H1 (cell line): ENCODE measurements around the gene ANXA2R. TPM values are rescaled to one million over a fixed set of nuclear protein-coding genes. Genes with fewer than 3 reads are reported as not detected.

Source experiments
- CTCF ChIA-PET: fragments of 300-600 bp; sonication (Branson Sonifier 250); formaldehyde crosslinking; loops from one replicate; lab custom pipeline; 2021; ENCODE audit not compliant: partially characterized antibody; lab: Charles Lee
- POLR2A ChIA-PET: fragments of 300-600 bp; sonication (Branson Sonifier 250); formaldehyde crosslinking; loops from one replicate; lab custom pipeline; 2021; ENCODE audit warnings: inconsistent platforms; ENCODE audit not compliant: partially characterized antibody; lab: Charles Lee
- DNase-seq, 2 experiments: peaks; one replicate each; pipeline versions ENCODE4 v3.0.0 to v3.0.0-alpha.2; 2010 to 2022; ENCODE audit warnings: low spot score in 2 of 2, low read depth in 1 of 2, mixed read lengths in 1 of 2
- FAIRE-seq: peaks from 2 replicates; lab custom pipeline; 2011; peaks lifted over from hg19 to GRCh38; lab: Jason Lieb, UNC
- H2AFZ ChIP-seq: 2 replicates; pipeline ENCODE4 v1.8.1; 2012; ENCODE audit warnings: low read length, inconsistent platforms
- H2AK5ac ChIP-seq: 2 replicates; pipeline ENCODE4 v1.6.1; 2013; ENCODE audit warnings: low read depth, low read length
- H2BK120ac ChIP-seq: replicated peaks from 2 replicates; pipeline ENCODE3; 2013; ENCODE audit warnings: low read depth, low read length, inconsistent platforms
- H2BK12ac ChIP-seq: 2 replicates; pipeline ENCODE4 v1.6.1; 2013; ENCODE audit warnings: low read depth, low read length
- H2BK15ac ChIP-seq: 2 replicates; pipeline ENCODE4 v1.6.1; 2013; ENCODE audit warnings: low read length
- H2BK20ac ChIP-seq: 2 replicates; pipeline ENCODE4 v1.6.1; 2013; ENCODE audit warnings: low read length
- H2BK5ac ChIP-seq: 2 replicates; pipeline ENCODE4 v1.6.1; 2013; ENCODE audit warnings: low read depth, low read length
- H3K14ac ChIP-seq: 2 replicates; pipeline ENCODE4 v1.6.1; 2013; ENCODE audit warnings: inconsistent platforms; ENCODE audit not compliant: insufficient read length
- H3K18ac ChIP-seq: 2 replicates; pipeline ENCODE4 v1.6.1; 2013; ENCODE audit warnings: low read length; ENCODE audit errors: extremely low read depth
- H3K23ac ChIP-seq: 2 replicates; pipeline ENCODE4 v1.6.1; 2013; ENCODE audit warnings: inconsistent platforms; ENCODE audit not compliant: insufficient read length
- H3K23me2 ChIP-seq: 2 replicates; pipeline ENCODE4 v1.6.1; 2013; ENCODE audit warnings: low read depth, low read length
- H3K27ac ChIP-seq: 2 replicates; pipeline ENCODE4 v1.6.1; 2011; ENCODE audit warnings: low read depth, low read length, inconsistent platforms
- H3K27me3 ChIP-seq, 4 experiments: replicated peaks in 1 of 4; 1 replicate in 1 of 4; 2 replicates in 3 of 4; pipeline versions ENCODE4 v1.6.1 to v1.8.1; 2011 to 2013; ENCODE audit warnings: low read length in 3 of 4, mild to moderate bottlenecking in 3 of 4, inconsistent platforms in 2 of 4, mixed read lengths in 2 of 4, moderate library complexity in 1 of 4; ENCODE audit not compliant: control insufficient read depth in 3 of 4, insufficient read depth in 3 of 4; ENCODE audit errors: extremely low read depth in 1 of 4
- H3K36me3 ChIP-seq, 4 experiments: 2 replicates each; pipeline versions ENCODE4 v1.6.1 to v1.8.1; 2011 to 2013; ENCODE audit warnings: mild to moderate bottlenecking in 4 of 4, low read length in 3 of 4, moderate library complexity in 2 of 4, control low read depth in 1 of 4, inconsistent platforms in 1 of 4; ENCODE audit not compliant: insufficient read depth in 4 of 4, control insufficient read depth in 2 of 4
- H3K4ac ChIP-seq: replicated peaks from 2 replicates; pipeline ENCODE3; 2013; ENCODE audit warnings: low read length, low read depth, mixed read lengths, inconsistent platforms; ENCODE audit not compliant: insufficient read length
- H3K4me1 ChIP-seq, 4 experiments: replicated peaks in 1 of 4; 1 replicate in 1 of 4; 2 replicates in 3 of 4; pipeline versions ENCODE4 v1.6.1 to v1.8.1; 2011 to 2013; ENCODE audit warnings: low read length in 3 of 4, inconsistent platforms in 2 of 4, mixed read lengths in 1 of 4; ENCODE audit not compliant: insufficient read depth in 4 of 4, control insufficient read depth in 3 of 4
- H3K4me2 ChIP-seq, 2 experiments: 2 replicates each; pipeline versions ENCODE4 v1.6.1 to v1.8.1; 2011 to 2013; ENCODE audit warnings: low read depth in 2 of 2, low read length in 2 of 2, control low read depth in 1 of 2, inconsistent platforms in 1 of 2, mild to moderate bottlenecking in 1 of 2; ENCODE audit not compliant: insufficient read depth in 1 of 2
- H3K4me3 ChIP-seq, 4 experiments: fragments of 200-600, 300-600 bp in 1 of 4; sonication (generic), shearing (Covaris generic), sonication (Bioruptor Twin) in 1 of 4; 2 replicates each; pipeline versions ENCODE4 v1.5.1 to v1.8.1; 2011 to 2016; ENCODE audit warnings: low read length in 4 of 4, low read depth in 3 of 4, control low read depth in 2 of 4, inconsistent platforms in 2 of 4, mild to moderate bottlenecking in 2 of 4, mixed read lengths in 1 of 4, moderate library complexity in 1 of 4; ENCODE audit not compliant: insufficient read depth in 2 of 4; ENCODE audit errors: extremely low read depth in 1 of 4
- H3K56ac ChIP-seq: replicated peaks from 2 replicates; pipeline ENCODE3; 2013; ENCODE audit warnings: low read depth, mild to moderate bottlenecking, mixed read lengths, low read length, inconsistent platforms; ENCODE audit not compliant: insufficient read length
- H3K79me1 ChIP-seq: 2 replicates; pipeline ENCODE4 v1.6.1; 2013; ENCODE audit warnings: low read depth, low read length, control low read depth
- H3K79me2 ChIP-seq, 2 experiments: 2 replicates each; pipeline versions ENCODE4 v1.6.1 to v1.8.1; 2012 to 2013; ENCODE audit warnings: low read length in 2 of 2, mild to moderate bottlenecking in 2 of 2, inconsistent platforms in 1 of 2; ENCODE audit not compliant: insufficient read depth in 2 of 2, control insufficient read depth in 1 of 2
- H3K9ac ChIP-seq, 4 experiments: replicated peaks in 1 of 4; 1 replicate in 1 of 4; 2 replicates in 3 of 4; pipeline versions ENCODE4 v1.6.1 to v1.8.1; 2011 to 2013; ENCODE audit warnings: low read depth in 3 of 4, low read length in 3 of 4, control low read depth in 2 of 4, mild to moderate bottlenecking in 2 of 4, moderate library complexity in 2 of 4, inconsistent platforms in 1 of 4; ENCODE audit errors: extremely low read depth in 1 of 4
- H3K9me3 ChIP-seq, 2 experiments: 2 replicates each; pipeline versions ENCODE4 v1.6.1 to v1.8.1; 2012 to 2013; ENCODE audit warnings: mild to moderate bottlenecking in 2 of 2, moderate library complexity in 2 of 2, control low read depth in 1 of 2, inconsistent platforms in 1 of 2, low read depth in 1 of 2, low read length in 1 of 2, mixed read lengths in 1 of 2; ENCODE audit not compliant: insufficient read depth in 2 of 2
- H4K20me1 ChIP-seq, 2 experiments: replicated peaks in 1 of 2; 2 replicates each; pipeline versions ENCODE3 to v1.8.1; 2011 to 2013; ENCODE audit warnings: inconsistent platforms in 2 of 2, low read length in 2 of 2, mild to moderate bottlenecking in 1 of 2; ENCODE audit not compliant: insufficient read depth in 2 of 2, control insufficient read depth in 1 of 2
- H4K5ac ChIP-seq: 2 replicates; pipeline ENCODE4 v1.6.1; 2013; ENCODE audit warnings: low read length, low read depth, mixed read lengths, inconsistent platforms; ENCODE audit not compliant: insufficient read length
- H4K8ac ChIP-seq: 2 replicates; pipeline ENCODE4 v1.8.0; 2013; ENCODE audit warnings: mild to moderate bottlenecking, moderate library complexity, low read length, inconsistent platforms; ENCODE audit not compliant: insufficient read depth; ENCODE audit errors: extremely low read depth
- H4K91ac ChIP-seq: replicated peaks from 2 replicates; pipeline ENCODE3; 2013; ENCODE audit warnings: low read length, mixed read lengths, inconsistent platforms; ENCODE audit not compliant: insufficient read length
- MAX ChIP-seq: IDR thresholded peaks from 2 replicates; pipeline ENCODE4 v1.6.1; 2012; ENCODE audit warnings: inconsistent platforms
- RNF2 ChIP-seq: fragments of 200-900, 300-1000 bp; sonication (generic); IDR thresholded peaks from 2 replicates; pipeline ENCODE4 v1.7.1; 2016; ENCODE audit warnings: borderline replicate concordance, low read depth, mild to moderate bottlenecking, antibody characterized with exemption, low read length; ENCODE audit not compliant: poor library complexity, severe bottlenecking; ENCODE audit errors: missing control alignments
- WGBS, 2 experiments: shearing (Covaris generic) in 1 of 2; methylation state at CpG; one replicate each; pipeline versions ENCODE4 v1.1.6 to v1.1.7; 2013 to 2015; ENCODE audit warnings: low lambda C conversion rate in 2 of 2, mixed read lengths in 2 of 2, inconsistent platforms in 1 of 2, low coverage in 1 of 2, missing lambda C conversion rate in 1 of 2; ENCODE audit not compliant: insufficient replicate concordance in 2 of 2, insufficient coverage in 1 of 2, insufficient read length in 1 of 2; ENCODE audit errors: extremely low coverage in 1 of 2, missing lambda C conversion rate in 1 of 2; 5-methylcytosine and 5-hydroxymethylcytosine counted together
- polyA plus RNA-seq, 7 experiments: library from polyadenylated mRNA; depleted of rRNA in 3 of 7; stranded (reverse) in 5 of 7; unstranded in 2 of 7; fragments of >200 nt in 5 of 7; fragments of 200-250 nt in 2 of 7; gene quantifications; 1 replicate in 5 of 7; 2 replicates in 1 of 7; 4 replicates in 1 of 7; pipeline versions ENCODE4 v1.2.1 to v1.2.3, GENCODE V29; 2011 to 2013; ENCODE audit warnings: missing spikeins in 2 of 7, mixed read lengths in 2 of 7
- total RNA-seq: library from RNA; stranded (reverse); fragmentation: NEBNext Ultra II Directional; extraction: Animal tissue kit (Norgen Biotek cat#: 25700); gene quantifications from 2 replicates; pipeline ENCODE4 v1.2.1, GENCODE V29; 2021

ANXA2R gene
- total and polyA plus RNA-seq, 2 of the 8 experiments (the other 6 are each of a cell fraction or from before 2014, with no cell fraction given) = 0.08 to 0.17 TPM

- no peak overlapping the region for H2BK12ac ChIP-seq
- no peak overlapping the region for H3K9ac ChIP-seq
- TF ChIP-seq RNF2 = peak; percentile 85
- TF ChIP-seq MAX = no peak
- TF ChIP-seq, all 59 proteins: peak for 1
- Histone ChIP-seq H3K36me3 (no peaks in the 10 kb centered on the region; a peak in 1 of 8 replicates), H2BK120ac (no peak overlapping the region), H3K4me2 (no peak overlapping the region; a peak in 1 of 4 replicates), H3K27me3 (peaks cover 79 to 100% (median 94%) of the 10 kb centered on the region in 4 experiments), H3K79me2 (no peaks in the 10 kb centered on the region), H2AK5ac (no peak overlapping the region), H4K5ac (no peak overlapping the region), H3K18ac (no peak overlapping the region), H4K20me1 (peaks cover 3 to 8% of the 10 kb centered on the region in 2 experiments), H2BK20ac (no peak overlapping the region), H3K79me1 (no peaks in the 10 kb centered on the region), H2AFZ (no peak overlapping the region), H3K9me3 (no peaks in the 10 kb centered on the region), H3K23me2 (peaks cover 10% of the 10 kb centered on the region; the same call in 1 of the 2 replicates), H3K4me3 (no peak overlapping the region), H3K23ac (no peak overlapping the region), H4K8ac (no peak overlapping the region), H3K14ac (no peak overlapping the region), H4K91ac (no peak overlapping the region), H3K56ac (no peak overlapping the region), H3K4me1 (peaks cover 3 to 10% (median 4%) of the 10 kb centered on the region in 4 experiments), H3K27ac (no peak overlapping the region), H2BK15ac (no peak overlapping the region), H2BK5ac (no peak overlapping the region), H3K4ac (no peak overlapping the region)
- CTCF ChIA-PET = interaction anchor here (0.6 to 2.9 kb wide), 13 partner anchors 13 to 199 kb away, joined by 3 to 15 read pairs (median 5); no protein-coding TSS in a partner anchor
- POLR2A ChIA-PET = no interaction called here
- WGBS, 2 experiments = 32% methylated on average over 10 of the region's 10 CpGs; no CpG with 5 or more reads in 1 of the 2 experiments
- FAIRE-seq (no peak), DNase-seq (no peak)
Observed at GRCh38 chr5:42995360-42995751, 44.8 kb downstream of the ANXA2R start.
